Gastrocnemius medialis (tissue), 4 donors: ENCODE results near the gene ADAM12. TPM values are rescaled to one million over a fixed set of nuclear protein-coding genes. Genes with fewer than 3 reads are reported as not detected.
"Not testable (repeated sequence)": the region's sequence is repeated elsewhere in the genome, so short reads cannot be mapped to it uniquely, and the experiment has no call there.

Source experiments
- ATAC-seq, 2 donors: fragments of 150-250 bp; one replicate each; pipeline ENCODE4 v1.9.1; 2016
- DNase-seq, 2 donors: peaks; one replicate each; pipeline ENCODE4 v3.0.0-alpha.2; 2019
- H3K27ac ChIP-seq, 4 donors: fragments of 200-600 bp; sonication (generic); 1 replicate in 1 of 4; 2 replicates in 3 of 4; pipeline ENCODE4 v1.5.1; 2016 to 2018; ENCODE audit warnings: mild to moderate bottlenecking in 2 of 4, moderate library complexity in 1 of 4
- H3K27me3 ChIP-seq, 3 donors: fragments of 200-600 bp; sonication (generic) in 2 of 3; 1 replicate in 1 of 3; 2 replicates in 2 of 3; pipeline versions ENCODE4 v1.5.1 to v1.6.0; 2016 to 2019; ENCODE audit warnings: mild to moderate bottlenecking in 1 of 3, moderate library complexity in 1 of 3
- H3K36me3 ChIP-seq, 2 donors: fragments of 200-600 bp; sonication (generic) in 1 of 2; one replicate each; pipeline ENCODE4 v1.5.1; 2017 to 2018
- H3K4me1 ChIP-seq, 2 donors: fragments of 200-600 bp; sonication (generic) in 1 of 2; one replicate each; pipeline ENCODE4 v1.5.1; 2016 to 2017; ENCODE audit warnings: mild to moderate bottlenecking in 2 of 2
- H3K4me3 ChIP-seq, 4 donors: fragments of 200-600 bp; sonication (generic) in 3 of 4; 1 replicate in 1 of 4; 2 replicates in 3 of 4; pipeline ENCODE4 v1.5.1; 2016 to 2019; ENCODE audit warnings: mild to moderate bottlenecking in 2 of 4
- H3K9me3 ChIP-seq, 3 donors: fragments of 200-600 bp; sonication (generic) in 2 of 3; 1 replicate in 1 of 3; 2 replicates in 2 of 3; pipeline ENCODE4 v1.5.1; 2016 to 2019
- CTCF ChIP-seq, 5 experiments: fragments of 450-650 bp in 3 of 5; fragments of 200-600 bp in 2 of 5; sonication (generic) in 2 of 5; IDR thresholded peaks in 4 of 5; conservative IDR thresholded peaks in 1 of 5; 1 replicate in 4 of 5; 2 replicates in 1 of 5; pipeline ENCODE4 v1.5.1; 2016 to 2019; ENCODE audit warnings: antibody characterized with exemption in 5 of 5, mild to moderate bottlenecking in 3 of 5, moderate library complexity in 3 of 5
- POLR2A ChIP-seq, 2 donors: fragments of 450-650 bp; IDR thresholded peaks; one replicate each; pipeline ENCODE4 v1.6.1; 2017; ENCODE audit warnings: antibody characterized with exemption in 2 of 2, mild to moderate bottlenecking in 2 of 2, moderate library complexity in 2 of 2
- in situ Hi-C, 4 donors: fragments of 200-750 bp; cut with MboI; loops; one replicate each; pipeline versions ENCODE4 v1.15.0 to v1.8.0; 2017; ENCODE audit warnings: low sequenced_read_pairs in 4 of 4
- intact Hi-C: fragments of 100-400 bp; cut with DNase I; formaldehyde crosslinking; loops from one replicate; pipeline ENCODE4 v1.15.1; 2023; ENCODE audit warnings: low total_unique reads
- total RNA-seq, 4 donors: library from RNA; depleted of rRNA; stranded (reverse); fragments of >200 nt; gene quantifications; one replicate each; pipeline versions ENCODE4 v1.1.0 to v1.2.3, GENCODE V29; 2016

ADAM12 gene
- total RNA-seq, 4 donors from 2014 or later, result 0.10 TPM; not detected in 3

DNA sequence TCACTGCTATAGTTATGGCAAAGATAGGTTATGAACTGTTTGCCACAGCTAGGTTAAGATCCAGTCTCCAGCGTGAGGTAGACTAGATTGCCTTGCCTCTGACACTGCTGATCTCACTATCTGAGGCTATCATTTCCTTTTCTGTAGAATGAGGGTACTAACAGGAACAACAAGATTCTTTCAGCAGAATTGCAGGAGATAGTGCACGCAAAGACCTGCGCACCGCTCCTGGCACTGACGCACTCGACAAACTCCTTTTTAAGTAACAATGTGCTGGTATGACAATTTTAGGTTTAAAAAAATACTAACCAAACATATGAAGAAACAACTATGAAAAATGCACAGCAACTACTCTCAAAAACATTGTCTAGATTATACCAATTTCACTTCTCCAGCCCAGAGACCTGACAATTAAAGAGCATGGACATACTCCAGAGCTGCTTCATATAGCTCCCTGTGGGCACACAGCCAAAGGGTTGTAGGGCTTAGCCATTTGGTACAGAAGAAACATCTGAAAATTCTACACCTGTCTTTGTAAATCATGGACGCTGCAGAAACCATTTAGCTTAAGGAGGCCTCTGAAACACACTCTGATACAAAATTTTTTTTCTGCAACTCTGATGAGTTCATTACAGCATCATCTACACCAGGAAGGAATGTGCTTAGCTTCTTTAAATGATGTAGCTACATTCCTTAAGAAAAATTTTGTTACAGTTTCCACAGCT, 7.8 kb downstream of the ADAM12 start:
- intact Hi-C loops, result no loop called here
- Histone ChIP-seq H3K9me3 (no peaks in the 10 kb centered on the region), H3K27ac (no peak overlapping the region), H3K36me3 (no peaks in the 10 kb centered on the region), H3K4me3 (no peak overlapping the region), H3K27me3 (peaks cover 0 to 6% (median 2%) of the 10 kb centered on the region in 3 donors), H3K4me1 (no peaks in the 10 kb centered on the region)
- TF ChIP-seq CTCF (IDR thresholded peaks at IDR 0.05 in 4 of 5, conservative IDR thresholded peaks at IDR 0.05 in 1 of 5) (no peak), POLR2A (IDR thresholded peaks at IDR 0.05) (no peak)
- DNase-seq, result no peak
- ATAC-seq, result no peak
- in situ Hi-C loops, result loop anchor here in 1 of 4 donors (25.0 kb wide), 1 partner anchor 393 kb away; no protein-coding TSS in a partner anchor

GRCh38 chr10:126379166-126379565, 9.1 kb downstream of the ADAM12 start:
- H3K27ac ChIP-seq, ATAC-seq, DNase-seq, intact Hi-C loops, H3K9me3 ChIP-seq, H3K4me3 ChIP-seq, H3K4me1 ChIP-seq, H3K27me3 ChIP-seq, H3K36me3 ChIP-seq: not testable (repeated sequence)
- in situ Hi-C loops, result loop anchor here in 1 of 4 donors (25.0 kb wide), 1 partner anchor 392 kb away; no protein-coding TSS in a partner anchor

DNA sequence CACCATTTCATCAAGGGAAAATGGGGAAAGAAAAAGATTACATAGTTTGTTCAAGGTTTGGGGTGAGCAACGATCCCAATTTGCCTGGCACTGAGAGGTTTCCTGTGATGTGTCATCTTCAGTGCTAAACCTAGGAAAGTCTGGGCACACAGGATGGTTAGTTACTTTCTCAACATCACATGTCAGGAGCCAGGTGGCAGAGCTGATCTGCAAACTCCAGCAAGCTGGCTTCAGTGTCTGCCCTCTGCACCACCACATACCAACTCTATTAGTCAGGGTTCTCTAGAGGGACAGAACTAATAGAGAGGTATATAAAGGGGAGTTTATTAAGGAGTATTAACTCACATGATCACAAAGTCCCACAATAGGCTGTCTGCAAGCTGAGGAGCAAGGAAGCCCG, 11.3 kb downstream of the ADAM12 start:
- in situ Hi-C loops, result loop anchor here in 1 of 4 donors (25.0 kb wide), 1 partner anchor 390 kb away; no protein-coding TSS in a partner anchor
- no peaks in the 10 kb centered on the region for H3K36me3 ChIP-seq
- no peaks in the 10 kb centered on the region for H3K4me1 ChIP-seq
- ATAC-seq, result no peak
- no peak overlapping the region for H3K4me3 ChIP-seq
- no peak overlapping the region for H3K27ac ChIP-seq
- TF ChIP-seq POLR2A (IDR thresholded peaks at IDR 0.05) (no peak), CTCF (IDR thresholded peaks at IDR 0.05 in 4 of 5, conservative IDR thresholded peaks at IDR 0.05 in 1 of 5) (no peak)
- intact Hi-C loops, result no loop called here
- H3K9me3 ChIP-seq, result no peaks in the 10 kb centered on the region
- DNase-seq, result no peak
- H3K27me3 ChIP-seq, result no peaks in the 10 kb centered on the region

- H3K4me1 ChIP-seq, result no peaks in the 10 kb centered on the region
- intact Hi-C loops, result no loop called here
- ATAC-seq (no peak), DNase-seq (no peak)
- H3K36me3 ChIP-seq, result no peaks in the 10 kb centered on the region
- H3K27me3 ChIP-seq, result no peaks in the 10 kb centered on the region
- H3K9me3 ChIP-seq, result no peaks in the 10 kb centered on the region
- no peak overlapping the region for H3K4me3 ChIP-seq
- TF ChIP-seq CTCF (IDR thresholded peaks at IDR 0.05 in 4 of 5, conservative IDR thresholded peaks at IDR 0.05 in 1 of 5), result no peak
- no peak for TF ChIP-seq POLR2A (IDR thresholded peaks at IDR 0.05)
- in situ Hi-C loops, result loop anchor here in 1 of 4 donors (25.0 kb wide), 1 partner anchor 389 kb away; no protein-coding TSS in a partner anchor
- no peak overlapping the region for H3K27ac ChIP-seq
Measured at GRCh38 chr10:126375926-126376554, 12.2 kb downstream of the ADAM12 start.

GRCh38 chr10:126375299-126375698, 13.0 kb downstream of the ADAM12 start:
- no peaks in the 10 kb centered on the region for H3K27me3 ChIP-seq
- TF ChIP-seq POLR2A (IDR thresholded peaks at IDR 0.05), result no peak
- no peak for TF ChIP-seq CTCF (IDR thresholded peaks at IDR 0.05 in 4 of 5, conservative IDR thresholded peaks at IDR 0.05 in 1 of 5)
- in situ Hi-C loops, result loop anchor here in 1 of 4 donors (25.0 kb wide), 1 partner anchor 388 kb away; no protein-coding TSS in a partner anchor
- no peak for ATAC-seq
- no peak overlapping the region for H3K27ac ChIP-seq
- no peaks in the 10 kb centered on the region for H3K4me1 ChIP-seq
- no peak overlapping the region for H3K4me3 ChIP-seq
- no peaks in the 10 kb centered on the region for H3K9me3 ChIP-seq
- intact Hi-C loops, result no loop called here
- no peak for DNase-seq
- no peaks in the 10 kb centered on the region for H3K36me3 ChIP-seq
